GM21515 (cell line): ENCODE measurements around the gene LLGL2.

Experiments
- ATAC-seq: cut with Tn5 transposase; IDR thresholded peaks from one replicate; pipeline ENCODE4 v1.9.1; 2021; ENCODE audit not compliant: unreplicated experiment

LLGL2 gene

GRCh38 chr17:75610103-75610984, 84.8 kb downstream of the LLGL2 start:
- no peak for ATAC-seq

GRCh38 chr17:75611851-75612429, 86.4 kb downstream of the LLGL2 start:
- no peak for ATAC-seq

GRCh38 chr17:75612906-75613626, 87.6 kb downstream of the LLGL2 start:
- ATAC-seq, result no peak

- ATAC-seq, result no peak
These were observed 88.5 kb downstream of the LLGL2 start for GRCh38 chr17:75614006-75614405.

- ATAC-seq, result no peak
These were observed 89.2 kb downstream of the LLGL2 start for GRCh38 chr17:75614556-75615270.

GRCh38 chr17:75615301-75615700, 89.8 kb downstream of the LLGL2 start:
- no peak for ATAC-seq

- ATAC-seq, result no peak
These were observed 91.1 kb downstream of the LLGL2 start for GRCh38 chr17:75616521-75617122.

GRCh38 chr17:75617218-75617617, 91.7 kb downstream of the LLGL2 start:
- no peak for ATAC-seq

GRCh38 chr17:75617675-75618074, 92.2 kb downstream of the LLGL2 start:
- ATAC-seq, result no peak

GRCh38 chr17:75619506-75620431, 94.3 kb downstream of the LLGL2 start:
- ATAC-seq, result no peak

GRCh38 chr17:75621489-75621888, 96.0 kb downstream of the LLGL2 start:
- no peak for ATAC-seq

GRCh38 chr17:75622076-75622475, 96.6 kb downstream of the LLGL2 start:
- ATAC-seq, result no peak

GRCh38 chr17:75622771-75623273, 97.3 kb downstream of the LLGL2 start:
- ATAC-seq, result no peak

GRCh38 chr17:75623386-75623785, 97.9 kb downstream of the LLGL2 start:
- ATAC-seq, result no peak

GRCh38 chr17:75624021-75624420, 98.5 kb downstream of the LLGL2 start:
- no peak for ATAC-seq
